CD4-positive, alpha-beta T cell treated with Interferon gamma for 1 hour (primary cell): ENCODE measurements around the gene ZNF622.
"Not testable (repeated sequence)": the region's sequence is repeated elsewhere in the genome, so short reads cannot be mapped to it uniquely, and the experiment has no call there.

Experiments
- DNase-seq: peaks from one replicate; pipeline ENCODE4 v3.0.0-alpha.2; 2020

Gene ZNF622

GRCh38 chr5:16480144-16480543, 14.5 kb upstream of the ZNF622 start:
- no peak for DNase-seq

- no peak for DNase-seq
These were observed 11.9 kb upstream of the ZNF622 start for GRCh38 chr5:16477541-16477940.

- not testable (repeated sequence) for DNase-seq
These were observed 10.8 kb upstream of the ZNF622 start for GRCh38 chr5:16476417-16476816.

- no peak for DNase-seq
These were observed 5.8 kb upstream of the ZNF622 start for GRCh38 chr5:16471387-16471786.

- DNase-seq: no peak
These were observed 2.0 kb upstream of the ZNF622 start for GRCh38 chr5:16467363-16468219.

- no peak for DNase-seq
These were observed 696 bp downstream of the ZNF622 start for GRCh38 chr5:16464664-16465543.

- DNase-seq: no peak
These were observed 1.4 kb downstream of the ZNF622 start for GRCh38 chr5:16464231-16464630.

GRCh38 chr5:16461782-16462181, 3.8 kb downstream of the ZNF622 start:
- DNase-seq: no peak

GRCh38 chr5:16461026-16461425, 4.6 kb downstream of the ZNF622 start:
- DNase-seq: no peak

GRCh38 chr5:16459451-16459850, 6.1 kb downstream of the ZNF622 start:
- DNase-seq: no peak

- no peak for DNase-seq
These were observed 7.7 kb downstream of the ZNF622 start for GRCh38 chr5:16457853-16458252.

GRCh38 chr5:16457451-16457850, 8.1 kb downstream of the ZNF622 start:
- DNase-seq: no peak

- peak; percentile 24 for DNase-seq
These were observed 9.3 kb downstream of the ZNF622 start for GRCh38 chr5:16456103-16456832.

- DNase-seq: no peak
These were observed 9.9 kb downstream of the ZNF622 start for GRCh38 chr5:16455668-16456067.

GRCh38 chr5:16454686-16455085, 10.9 kb downstream of the ZNF622 start:
- no peak for DNase-seq

- no peak for DNase-seq
These were observed 12.0 kb downstream of the ZNF622 start for GRCh38 chr5:16453609-16454008.

- no peak for DNase-seq
These were observed 15.4 kb downstream of the ZNF622 start for GRCh38 chr5:16450163-16450562.

- DNase-seq: no peak
These were observed 18.6 kb downstream of the ZNF622 start for GRCh38 chr5:16446993-16447392.

GRCh38 chr5:16437977-16438376, 27.6 kb downstream of the ZNF622 start:
- no peak for DNase-seq

- not testable (repeated sequence) for DNase-seq
These were observed 29.4 kb downstream of the ZNF622 start for GRCh38 chr5:16436065-16436682.

- no peak for DNase-seq
These were observed 34.1 kb downstream of the ZNF622 start for GRCh38 chr5:16431490-16431889.

GRCh38 chr5:16430349-16431089, 35.1 kb downstream of the ZNF622 start:
- DNase-seq: no peak
